ENCODE results near the gene CPNE2.
"Not testable (repeated sequence)": the region's sequence is repeated elsewhere in the genome, so short reads cannot be mapped to it uniquely, and the experiment has no call there.

Gene CPNE2

GRCh38 chr16:57070424-57070823, 22.0 kb upstream of the CPNE2 start:
- no peak for DNase-seq

- not testable (repeated sequence) for DNase-seq
Observed at GRCh38 chr16:57071081-57071732, 21.2 kb upstream of the CPNE2 start.

DNA sequence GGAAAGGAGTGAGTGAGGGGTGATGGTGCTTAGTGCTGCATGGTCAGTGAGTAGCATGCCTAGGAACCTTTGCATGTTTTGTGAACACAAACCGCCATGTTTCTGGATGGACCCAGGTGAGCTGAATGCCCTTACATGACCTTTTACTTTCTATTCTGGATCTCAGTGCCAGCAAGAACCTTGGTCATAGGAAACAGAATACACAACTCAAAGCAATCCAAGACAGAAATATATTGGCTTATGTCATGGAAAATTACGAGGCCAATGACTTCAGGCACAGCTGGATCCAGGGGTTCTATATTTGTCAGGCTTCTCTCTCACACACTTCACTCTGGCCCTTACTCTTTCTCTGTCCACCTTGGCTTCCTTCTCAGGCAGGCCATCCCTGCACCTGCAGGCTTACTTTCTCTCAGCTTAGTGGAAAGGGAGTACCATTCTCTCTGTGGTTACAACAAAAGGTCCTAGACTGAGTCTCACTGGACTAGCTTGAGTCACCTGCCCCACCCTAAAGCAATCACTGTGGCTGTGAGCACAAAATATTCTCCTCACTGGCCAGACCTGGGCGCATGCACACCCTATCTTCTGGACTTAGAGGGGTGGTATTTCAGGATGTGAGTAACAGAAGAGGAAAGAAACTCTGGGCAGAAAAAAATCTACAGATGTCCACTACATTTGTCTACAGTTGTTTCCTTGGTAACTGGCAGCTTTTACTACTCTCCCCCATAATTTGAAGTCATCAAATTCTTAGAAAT, 20.4 kb upstream of the CPNE2 start:
- DNase-seq = no peak

GRCh38 chr16:57072616-57073275, 19.6 kb upstream of the CPNE2 start:
- no peak for DNase-seq

DNA sequence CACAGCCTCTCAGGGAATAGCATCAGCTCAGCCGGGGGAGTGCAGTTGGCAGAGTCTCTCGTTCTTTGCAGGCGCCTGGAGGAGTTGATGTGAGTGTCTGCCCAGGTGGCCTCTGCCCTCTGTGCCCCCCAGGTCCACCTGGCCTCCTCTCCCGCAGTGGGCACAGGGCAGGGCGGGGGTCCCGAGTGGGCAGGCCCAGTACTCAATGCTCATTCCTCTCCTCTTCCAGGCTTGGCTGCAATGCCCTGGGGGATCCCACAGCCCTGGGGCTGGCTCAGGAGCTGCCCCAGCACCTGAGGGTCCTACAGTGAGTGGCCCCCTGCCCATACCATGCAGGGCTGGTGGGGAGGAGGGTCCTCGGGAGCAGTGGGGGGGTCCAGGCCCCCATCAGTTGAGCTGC, 14.7 kb upstream of the CPNE2 start:
- DNase-seq = no peak

- DNase-seq = no peak
Observed at GRCh38 chr16:57081744-57082143, 10.6 kb upstream of the CPNE2 start.

GRCh38 chr16:57082664-57083063, 9.7 kb upstream of the CPNE2 start:
- DNase-seq = no peak

DNA sequence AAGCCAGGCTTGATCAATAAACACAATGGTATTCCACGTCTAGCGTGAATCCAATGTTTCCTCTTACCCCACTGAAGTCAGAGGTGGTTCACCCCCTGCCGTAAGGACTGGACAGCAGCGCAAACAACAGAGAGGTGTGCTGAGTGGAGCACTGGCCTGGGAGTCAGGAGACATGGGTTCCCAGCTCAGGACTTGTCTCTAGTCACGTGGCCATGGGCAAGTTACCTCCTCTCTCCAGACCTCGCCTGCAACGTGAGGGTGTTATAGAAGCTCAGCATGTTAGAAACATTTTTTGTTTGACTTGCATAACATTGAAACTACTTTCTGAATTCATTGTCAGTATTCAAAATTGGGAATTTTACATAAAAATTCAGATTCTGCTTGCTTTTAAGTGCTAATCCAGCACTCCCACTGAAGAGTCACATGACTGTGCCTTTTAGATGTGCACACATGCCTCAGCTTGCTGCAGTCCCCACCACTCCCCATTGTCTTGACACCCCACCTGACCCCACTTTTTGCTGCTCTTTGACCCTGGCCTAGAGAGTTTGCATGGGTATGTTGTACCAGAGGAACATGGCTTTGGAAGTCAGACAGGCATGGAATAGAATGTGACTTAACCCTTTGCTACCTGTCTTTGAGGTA, 8.8 kb upstream of the CPNE2 start:
- DNase-seq = no peak

DNA sequence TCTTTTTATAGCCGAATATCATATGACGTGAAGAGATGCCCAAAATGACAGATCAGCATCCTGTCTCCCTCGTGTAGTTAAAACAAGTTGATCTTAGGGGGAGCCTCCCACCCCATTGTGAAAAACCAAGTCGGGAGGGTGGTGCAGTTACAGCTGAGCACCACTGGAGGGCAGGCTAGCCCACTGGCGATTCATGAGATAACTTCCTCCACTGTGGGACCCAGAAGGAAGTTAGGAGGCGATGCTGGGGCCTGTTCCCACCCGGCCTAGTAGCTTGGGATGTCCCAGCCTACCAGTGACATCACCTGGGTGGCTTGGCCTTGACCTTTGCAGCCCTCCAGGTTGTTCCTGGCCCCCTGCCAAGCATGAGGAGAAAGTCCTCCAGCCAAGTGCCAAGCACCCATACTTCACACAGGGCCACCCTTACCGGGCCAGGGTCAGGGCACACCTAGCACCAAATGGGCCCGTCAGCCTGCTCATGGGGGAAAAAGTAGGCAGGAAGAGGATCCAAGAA, 8.1 kb upstream of the CPNE2 start:
- DNase-seq = peak; percentile 77

DNA sequence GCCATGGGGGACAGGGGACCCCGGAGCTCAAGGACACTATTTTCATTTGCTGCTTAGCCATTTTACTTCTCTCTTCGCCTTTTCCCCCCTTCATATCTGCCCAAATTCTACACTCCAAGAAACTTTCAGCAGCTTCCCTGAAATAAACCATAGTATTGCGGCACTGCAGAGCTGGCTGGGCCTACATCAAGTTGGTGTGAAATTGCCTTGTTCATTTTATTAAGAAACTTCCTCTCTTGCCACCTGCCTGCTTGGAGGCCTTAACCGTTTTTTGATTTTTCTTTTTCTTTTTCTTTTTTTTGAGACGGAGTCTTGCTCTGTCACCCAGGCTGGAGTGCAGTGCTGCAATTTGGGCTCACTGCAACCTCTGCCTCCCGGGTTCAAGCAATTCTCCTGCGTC, 7.4 kb upstream of the CPNE2 start:
- no peak for DNase-seq

DNA sequence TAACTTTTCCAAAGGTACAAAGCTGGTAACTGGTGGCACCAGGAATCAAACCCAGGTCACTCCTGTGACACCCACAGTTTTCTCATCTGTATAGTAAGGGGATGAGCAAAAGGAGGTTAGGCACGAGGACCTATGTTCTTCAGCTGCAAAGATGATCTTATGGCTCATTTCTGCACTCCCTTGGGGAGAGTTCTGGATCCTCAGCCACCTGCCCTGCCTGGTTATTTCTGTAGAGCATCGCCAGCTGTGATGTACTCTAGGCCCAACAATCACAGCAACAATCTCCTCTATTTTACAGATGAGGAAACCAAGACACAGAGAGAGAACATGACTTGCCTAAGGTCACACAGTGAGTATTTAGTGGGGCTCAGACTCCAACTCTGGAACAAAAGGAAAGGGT, 5.4 kb upstream of the CPNE2 start:
- no peak for DNase-seq

- DNase-seq = no peak
Observed at GRCh38 chr16:57089406-57089805, 3.0 kb upstream of the CPNE2 start.

DNA sequence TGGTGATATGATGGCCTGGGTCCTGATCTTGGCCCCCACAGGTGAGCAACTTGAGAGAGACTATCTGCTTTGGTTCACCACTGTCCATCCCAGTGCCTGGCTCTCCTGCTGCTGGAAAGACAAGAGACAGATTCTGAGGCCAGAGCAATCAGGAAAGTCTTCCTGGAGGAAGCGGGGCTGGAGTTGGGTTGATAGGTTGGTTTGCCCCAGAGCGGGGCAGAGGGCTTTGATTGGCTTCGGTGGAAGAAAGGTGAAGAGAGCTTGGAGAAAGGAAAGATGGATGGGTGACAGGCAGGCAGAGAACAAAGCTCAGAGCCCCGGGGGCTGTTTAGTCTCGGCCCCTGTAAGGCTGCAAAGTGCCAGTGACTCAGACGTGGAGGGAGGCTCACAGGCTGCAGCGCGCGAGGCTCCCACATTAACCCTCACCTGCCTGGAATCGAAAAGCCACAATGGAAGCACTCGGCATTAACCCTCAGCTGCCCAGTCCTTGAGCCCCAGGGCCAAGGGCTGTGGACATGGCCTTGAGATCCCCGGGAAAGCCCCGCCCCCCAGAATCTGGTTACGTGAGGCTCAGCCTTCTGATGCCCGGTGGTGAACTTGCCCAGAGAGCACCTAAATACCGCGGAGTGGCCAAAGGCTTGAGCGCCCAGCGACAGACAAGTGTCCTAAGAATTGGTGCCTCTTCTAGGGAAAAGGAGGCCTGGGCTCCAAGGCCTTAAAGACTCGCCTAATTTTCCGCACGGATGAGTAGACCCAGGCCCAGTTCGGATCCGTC, 996 bp upstream of the CPNE2 start:
- DNase-seq = no peak

DNA sequence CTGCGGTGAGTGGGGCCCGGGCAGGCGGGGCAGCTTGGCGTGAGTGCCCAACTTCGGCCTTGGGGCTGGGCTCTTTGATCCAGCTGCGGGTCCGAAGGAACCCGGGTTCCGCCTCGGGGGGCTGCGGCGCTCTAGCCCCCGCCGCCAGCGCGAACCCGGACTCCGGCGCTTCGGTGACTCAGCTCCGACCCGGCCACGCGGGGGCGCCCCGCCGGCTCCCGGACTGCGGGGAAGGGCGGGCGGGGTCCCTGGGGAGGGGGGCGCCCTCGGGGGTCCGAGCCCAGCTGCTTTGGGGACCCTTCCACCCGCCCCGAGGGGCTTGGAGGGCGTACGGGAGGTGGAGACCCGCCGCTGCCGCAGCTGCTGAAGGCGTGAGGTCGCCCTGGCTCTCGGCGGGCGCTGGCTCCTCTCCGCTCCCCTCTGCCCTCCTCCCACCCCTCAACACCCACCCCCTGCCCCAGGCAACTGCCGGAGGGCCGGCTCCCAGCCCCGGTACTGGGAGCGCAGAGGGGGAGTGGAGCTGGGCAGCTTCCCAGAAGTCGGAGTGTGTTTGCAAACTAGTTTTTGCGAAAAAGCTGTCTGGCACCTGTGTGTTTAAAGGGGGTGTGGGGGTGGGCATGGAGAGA, 516 bp downstream of the CPNE2 start:
- DNase-seq = no peak

GRCh38 chr16:57093666-57094564, 1.5 kb downstream of the CPNE2 start:
- DNase-seq = no peak

- no peak for DNase-seq
Observed at GRCh38 chr16:57094911-57095310, 2.5 kb downstream of the CPNE2 start.

- DNase-seq = no peak
Observed at GRCh38 chr16:57096192-57096591, 3.8 kb downstream of the CPNE2 start.

- DNase-seq = no peak
Observed at GRCh38 chr16:57096793-57097192, 4.4 kb downstream of the CPNE2 start.

- DNase-seq = no peak
Observed at GRCh38 chr16:57098188-57098841, 5.9 kb downstream of the CPNE2 start.

DNA sequence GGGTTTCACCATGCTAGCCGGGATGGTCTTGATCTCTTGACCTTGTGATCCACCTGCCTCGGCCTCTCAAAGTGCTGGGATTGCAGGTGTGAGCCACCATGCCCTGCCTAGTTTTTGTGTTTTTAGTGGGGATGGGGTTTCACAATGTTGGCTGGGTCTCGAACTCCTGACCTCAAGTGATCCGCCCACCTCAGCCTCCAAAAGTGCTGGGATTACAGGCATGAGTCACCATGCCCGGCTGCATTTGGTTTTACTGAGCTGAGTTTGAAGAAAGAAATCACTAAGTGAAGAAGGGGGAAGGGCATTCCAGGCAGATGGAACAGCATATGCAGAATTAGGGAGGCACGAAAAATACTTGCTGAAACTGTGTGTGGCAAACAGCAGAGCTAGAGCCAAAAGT, 7.6 kb downstream of the CPNE2 start:
- DNase-seq = not testable (repeated sequence)

- no peak for DNase-seq
Observed at GRCh38 chr16:57100445-57100844, 8.1 kb downstream of the CPNE2 start.

Measured in hematopoietic multipotent progenitor cell treated with erythropoietin and hydrocortisone succinate and interleukin-3 and kit ligand, for 8 days (in vitro differentiated cells).